Nephron progenitor cell (in vitro differentiated cells): Measurements from ENCODE around the gene IRAK3.
A peak's percentile ranks its signal among the peaks of the same experiment; 100 is the strongest.

Experiments
- DNase-seq: peaks from one replicate; pipeline ENCODE4 v3.0.0; 2021
- H3K27ac Mint-ChIP-seq: 2 replicates; pipeline ENCODE4 v1.8.0; 2021; ENCODE audit warnings: mild to moderate bottlenecking, moderate library complexity, mixed read lengths
- H3K27me3 Mint-ChIP-seq: 2 replicates; pipeline ENCODE4 v1.8.0; 2021; ENCODE audit warnings: mild to moderate bottlenecking, low read depth, mixed read lengths; ENCODE audit not compliant: poor library complexity
- H3K36me3 Mint-ChIP-seq: 2 replicates; pipeline ENCODE4 v1.8.0; 2021; ENCODE audit warnings: low read depth, mixed read lengths
- H3K4me1 Mint-ChIP-seq: 2 replicates; pipeline ENCODE4 v1.8.0; 2021; ENCODE audit warnings: mixed read lengths
- H3K4me3 Mint-ChIP-seq: 2 replicates; pipeline ENCODE4 v1.8.0; 2021; ENCODE audit warnings: mild to moderate bottlenecking, moderate library complexity, mixed read lengths
- H3K9me3 Mint-ChIP-seq: 2 replicates; pipeline ENCODE4 v1.8.0; 2021; ENCODE audit warnings: mild to moderate bottlenecking, moderate library complexity, mixed read lengths
- TF ChIP-seq, protein P1 (sequence below): fragments of 200-600 bp; sonication (generic); IDR thresholded peaks from 2 replicates; pipeline ENCODE4 v1.5.0; 2021; ENCODE audit warnings: antibody characterized with exemption

Gene IRAK3

DNA sequence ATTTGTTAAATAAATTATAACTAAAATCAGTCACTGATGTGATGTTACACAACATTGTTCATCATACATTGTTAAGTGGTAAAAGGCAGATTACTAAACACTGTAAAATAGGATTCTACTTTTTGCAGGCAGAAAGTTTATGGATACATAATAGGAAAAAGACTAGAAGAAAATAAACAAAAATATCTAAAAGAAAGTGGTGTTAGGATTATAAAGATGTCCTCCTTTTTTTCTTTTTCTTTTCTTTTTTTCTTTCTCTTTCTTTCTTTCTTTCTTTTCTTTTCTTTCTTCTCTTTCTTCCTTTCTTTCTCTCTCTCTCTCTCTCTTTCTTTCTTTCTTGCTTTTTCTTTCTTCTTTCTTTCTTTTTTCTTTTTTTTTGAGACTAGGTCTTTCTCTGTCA, 73.7 kb downstream of the IRAK3 start:
- H3K4me3 Mint-ChIP-seq, result no peak overlapping the region
- H3K9me3 Mint-ChIP-seq, result no peaks in the 10 kb centered on the region
- peaks cover 12% of the 10 kb centered on the region for H3K27me3 Mint-ChIP-seq
- no peak overlapping the region for H3K27ac Mint-ChIP-seq
- DNase-seq, result no peak
- H3K36me3 Mint-ChIP-seq, result no peaks in the 10 kb centered on the region
- H3K4me1 Mint-ChIP-seq, result no peaks in the 10 kb centered on the region
- TF ChIP-seq, protein P1, sequence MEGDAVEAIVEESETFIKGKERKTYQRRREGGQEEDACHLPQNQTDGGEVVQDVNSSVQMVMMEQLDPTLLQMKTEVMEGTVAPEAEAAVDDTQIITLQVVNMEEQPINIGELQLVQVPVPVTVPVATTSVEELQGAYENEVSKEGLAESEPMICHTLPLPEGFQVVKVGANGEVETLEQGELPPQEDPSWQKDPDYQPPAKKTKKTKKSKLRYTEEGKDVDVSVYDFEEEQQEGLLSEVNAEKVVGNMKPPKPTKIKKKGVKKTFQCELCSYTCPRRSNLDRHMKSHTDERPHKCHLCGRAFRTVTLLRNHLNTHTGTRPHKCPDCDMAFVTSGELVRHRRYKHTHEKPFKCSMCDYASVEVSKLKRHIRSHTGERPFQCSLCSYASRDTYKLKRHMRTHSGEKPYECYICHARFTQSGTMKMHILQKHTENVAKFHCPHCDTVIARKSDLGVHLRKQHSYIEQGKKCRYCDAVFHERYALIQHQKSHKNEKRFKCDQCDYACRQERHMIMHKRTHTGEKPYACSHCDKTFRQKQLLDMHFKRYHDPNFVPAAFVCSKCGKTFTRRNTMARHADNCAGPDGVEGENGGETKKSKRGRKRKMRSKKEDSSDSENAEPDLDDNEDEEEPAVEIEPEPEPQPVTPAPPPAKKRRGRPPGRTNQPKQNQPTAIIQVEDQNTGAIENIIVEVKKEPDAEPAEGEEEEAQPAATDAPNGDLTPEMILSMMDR, result no peak

- Mint-ChIP-seq H3K27ac (no peak overlapping the region), H3K4me1 (no peaks in the 10 kb centered on the region), H3K36me3 (no peaks in the 10 kb centered on the region), H3K4me3 (no peak overlapping the region), H3K27me3 (peaks cover 12% of the 10 kb centered on the region), H3K9me3 (no peaks in the 10 kb centered on the region)
- no peak for DNase-seq
- TF ChIP-seq, protein P1, result no peak
These were observed 79.5 kb downstream of the IRAK3 start for GRCh38 chr12:66268562-66268961.

DNA sequence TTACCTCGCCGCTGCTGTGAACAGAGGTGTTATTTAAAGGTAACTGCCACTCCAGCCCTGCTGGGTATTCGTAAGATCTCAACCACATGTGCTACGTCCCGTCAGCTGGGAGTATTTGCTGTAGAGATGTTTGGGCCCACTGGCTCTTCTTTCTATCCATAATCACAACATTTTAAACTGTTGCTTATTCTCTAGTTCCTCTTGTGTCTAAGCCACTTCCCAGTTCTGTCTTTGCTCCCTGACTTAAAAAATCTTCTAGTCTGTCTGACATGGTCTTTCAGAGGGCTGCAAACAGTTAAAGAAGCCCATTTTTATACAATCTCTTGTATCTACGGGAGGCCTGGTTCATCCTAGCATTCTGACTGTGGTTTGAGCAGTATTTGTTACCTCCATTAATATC, 80.1 kb downstream of the IRAK3 start:
- H3K27me3 Mint-ChIP-seq, result peaks cover 12% of the 10 kb centered on the region
- no peak overlapping the region for H3K27ac Mint-ChIP-seq
- no peaks in the 10 kb centered on the region for H3K4me1 Mint-ChIP-seq
- no peaks in the 10 kb centered on the region for H3K9me3 Mint-ChIP-seq
- TF ChIP-seq, protein P1, result no peak
- no peak overlapping the region for H3K4me3 Mint-ChIP-seq
- no peak for DNase-seq
- no peaks in the 10 kb centered on the region for H3K36me3 Mint-ChIP-seq

- Mint-ChIP-seq H3K4me1 (no peaks in the 10 kb centered on the region), H3K9me3 (no peaks in the 10 kb centered on the region), H3K27ac (no peak overlapping the region), H3K4me3 (no peak overlapping the region), H3K27me3 (peaks cover 9% of the 10 kb centered on the region), H3K36me3 (no peaks in the 10 kb centered on the region)
- TF ChIP-seq, protein P1, result peak; percentile 60
- no peak for DNase-seq
These were observed 80.9 kb downstream of the IRAK3 start for GRCh38 chr12:66269757-66270383.

DNA sequence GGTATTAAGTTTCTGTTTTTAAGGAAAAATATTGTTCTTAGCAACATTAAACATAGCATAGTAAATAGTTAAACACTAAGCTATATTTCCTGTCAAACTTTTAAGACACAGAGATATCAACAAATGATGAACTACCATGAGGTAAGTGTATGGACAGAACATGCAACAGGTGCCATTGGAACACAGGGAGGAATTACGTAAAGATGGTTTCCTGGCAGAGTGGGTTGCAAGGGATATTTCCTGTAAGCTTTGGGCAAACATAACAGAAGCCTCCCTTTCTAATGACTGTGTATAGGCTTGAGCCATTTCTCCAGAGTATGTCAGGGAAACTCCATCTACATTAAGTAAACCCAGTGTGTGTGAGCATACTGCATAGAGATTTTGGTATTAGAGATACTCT, 81.6 kb downstream of the IRAK3 start:
- no peaks in the 10 kb centered on the region for H3K9me3 Mint-ChIP-seq
- H3K36me3 Mint-ChIP-seq, result no peaks in the 10 kb centered on the region
- no peak overlapping the region for H3K4me3 Mint-ChIP-seq
- DNase-seq, result no peak
- no peaks in the 10 kb centered on the region for H3K4me1 Mint-ChIP-seq
- H3K27ac Mint-ChIP-seq, result no peak overlapping the region
- peaks cover 10% of the 10 kb centered on the region for H3K27me3 Mint-ChIP-seq
- TF ChIP-seq, protein P1, result no peak

DNA sequence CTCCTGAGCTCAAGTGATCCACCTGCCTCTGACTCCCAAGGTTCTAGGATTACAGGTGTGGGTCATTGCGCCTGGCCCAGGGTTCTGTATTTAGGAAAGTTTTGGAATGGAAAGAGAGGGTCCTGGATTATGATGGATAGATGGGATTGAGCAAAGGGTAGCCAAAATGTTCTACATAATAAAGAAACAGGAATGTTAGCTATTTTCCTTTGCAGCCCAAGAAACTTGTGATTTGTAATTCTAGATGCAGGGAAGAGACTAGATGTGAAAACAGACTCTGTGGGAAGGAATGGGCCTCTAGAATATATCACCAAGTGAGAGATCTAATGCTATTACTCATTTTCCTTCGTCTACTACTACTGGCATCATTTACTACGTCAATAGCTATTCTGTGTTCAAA, 83.6 kb downstream of the IRAK3 start:
- TF ChIP-seq, protein P1, result no peak
- H3K9me3 Mint-ChIP-seq, result no peaks in the 10 kb centered on the region
- H3K4me3 Mint-ChIP-seq, result no peak overlapping the region
- peaks cover 3% of the 10 kb centered on the region for H3K27me3 Mint-ChIP-seq
- H3K27ac Mint-ChIP-seq, result no peak overlapping the region
- DNase-seq, result no peak
- H3K36me3 Mint-ChIP-seq, result no peaks in the 10 kb centered on the region
- peaks cover 5% of the 10 kb centered on the region for H3K4me1 Mint-ChIP-seq
